ENCODE data around the gene LDHB. TPM values are rescaled to one million over a fixed set of nuclear protein-coding genes. Genes with fewer than 3 reads are reported as not detected.

The LDHB gene
- total RNA-seq, 8 experiments from 2014 or later = 653 to 1,054 (median 899) TPM

DNA sequence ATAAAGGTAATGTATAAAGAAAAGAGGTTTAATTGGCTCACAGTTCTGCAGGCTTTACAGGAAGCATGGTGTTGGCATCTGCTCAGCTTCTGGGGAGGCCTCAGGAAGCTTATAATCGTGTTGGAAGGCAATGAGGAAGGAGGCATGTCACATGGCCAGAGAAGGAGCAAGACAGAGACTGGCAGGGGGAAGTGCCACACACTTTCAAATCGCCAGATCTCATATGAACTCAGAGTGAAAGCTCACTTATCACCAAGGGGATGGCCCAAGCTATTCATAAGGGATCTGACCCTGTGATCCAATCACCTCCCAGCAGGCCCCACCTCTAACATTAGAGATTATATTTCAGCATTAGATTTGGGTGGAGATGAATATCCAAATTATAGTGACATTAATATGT is 26.3 kb downstream of the LDHB start:
- no peak overlapping the region for H3K27ac ChIP-seq
- 29 to 80% (median 50%) methylated on average over 1 to 2 of the region's 2 CpGs; no CpG with 5 or more reads in 5 of the 10 experiments for WGBS, 10 experiments
- in situ Hi-C loops (cut with MboI; ENCODE audit: low pct_unique_long_range_greater_than_20kb in 2 of 9, low sequenced_read_pairs in 9 of 9, unreplicated experiment in 9 of 9) = loop anchor here in 1 of 9 experiments (25.0 kb wide), 1 partner anchor 319 kb away; no protein-coding TSS in a partner anchor
- ATAC-seq (replicated peaks in 6 of 8) = peak in 1 of 8 experiments; percentile 26
- no peaks in the 10 kb centered on the region for H3K4me1 ChIP-seq (replicated peaks in 1 of 2)
- no peak overlapping the region for H3K4me3 ChIP-seq

DNA sequence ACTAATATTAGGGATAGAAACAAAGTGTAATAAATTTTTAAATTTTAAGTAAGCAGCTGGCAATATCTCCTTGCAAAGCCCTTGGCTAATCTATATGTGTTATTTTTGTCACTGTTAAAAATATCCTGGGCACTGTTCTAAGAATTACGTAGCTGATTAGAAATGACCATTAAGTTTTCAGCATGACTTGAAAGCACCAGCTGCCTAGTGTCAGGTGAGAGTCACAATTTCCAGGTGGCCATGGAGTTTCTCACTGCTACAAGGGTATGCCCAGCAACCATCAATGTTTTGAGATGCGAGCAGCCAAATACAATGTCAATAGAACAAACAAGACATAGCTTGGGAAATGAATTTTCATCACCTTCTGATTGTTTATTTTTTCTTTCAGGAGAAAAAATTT is 29.7 kb downstream of the LDHB start:
- no peak overlapping the region for H3K4me3 ChIP-seq
- in situ Hi-C loops (cut with MboI; ENCODE audit: low pct_unique_long_range_greater_than_20kb in 2 of 9, low sequenced_read_pairs in 9 of 9, unreplicated experiment in 9 of 9) = loop anchor here in 1 of 9 experiments (25.0 kb wide), 1 partner anchor 316 kb away; no protein-coding TSS in a partner anchor
- ATAC-seq (replicated peaks in 6 of 8) = no peak
- no peak overlapping the region for H3K27ac ChIP-seq
- 58 to 100% (median 93%) methylated on average over 1 to 2 of the region's 2 CpGs; no CpG with 5 or more reads in 1 of the 10 experiments for WGBS, 10 experiments
- no peaks in the 10 kb centered on the region for H3K4me1 ChIP-seq (replicated peaks in 1 of 2)

DNA sequence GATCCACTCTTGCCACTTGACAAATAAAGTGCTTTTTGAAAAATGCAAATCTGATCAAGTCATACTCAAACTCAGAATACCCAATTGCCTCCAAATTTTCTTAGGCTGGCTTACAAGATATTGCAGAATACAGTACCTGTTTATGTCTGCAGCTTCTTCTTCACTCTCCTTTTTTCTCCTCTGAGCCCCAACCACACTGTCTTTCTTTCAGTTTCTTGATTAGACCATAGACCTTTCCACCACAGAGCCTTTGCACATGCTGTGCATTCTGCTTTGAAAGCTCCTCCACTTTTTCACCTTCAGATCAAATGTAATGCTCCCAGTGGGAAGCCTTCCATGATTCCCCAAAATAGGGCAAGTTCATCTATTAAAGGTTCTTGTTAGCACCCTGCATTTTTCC is 39.1 kb downstream of the LDHB start:
- no peak overlapping the region for H3K27ac ChIP-seq
- ATAC-seq (replicated peaks in 6 of 8) = no peak
- in situ Hi-C loops (cut with MboI; ENCODE audit: low pct_unique_long_range_greater_than_20kb in 2 of 9, low sequenced_read_pairs in 9 of 9, unreplicated experiment in 9 of 9) = no loop called here
- no peaks in the 10 kb centered on the region for H3K4me1 ChIP-seq (replicated peaks in 1 of 2)
- no peak overlapping the region for H3K4me3 ChIP-seq

DNA sequence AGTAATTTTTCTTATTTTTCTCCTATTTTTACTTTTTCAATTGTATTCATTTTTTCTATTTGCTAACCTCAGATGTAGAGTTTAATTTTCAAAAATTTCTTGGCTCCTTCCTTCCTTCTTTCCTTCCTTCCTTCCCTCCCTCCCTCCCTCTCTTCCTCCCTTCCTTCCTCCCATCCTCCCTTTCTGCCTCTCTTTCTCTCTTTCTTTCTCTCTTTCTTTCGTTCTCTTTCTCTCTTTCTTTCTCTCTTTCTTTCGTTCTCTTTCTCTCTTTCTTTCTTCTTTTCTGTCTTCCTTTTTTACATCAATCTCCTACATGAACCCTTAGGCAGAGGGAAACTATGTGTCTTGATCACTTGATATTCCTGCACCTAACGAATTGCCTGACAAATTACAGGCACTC is 40.6 kb downstream of the LDHB start:
- ATAC-seq (replicated peaks in 6 of 8) = no peak
- Histone ChIP-seq H3K27ac (no peak overlapping the region), H3K4me3 (no peak overlapping the region), H3K4me1 (replicated peaks in 1 of 2) (no peaks in the 10 kb centered on the region)
- in situ Hi-C loops (cut with MboI; ENCODE audit: low pct_unique_long_range_greater_than_20kb in 2 of 9, low sequenced_read_pairs in 9 of 9, unreplicated experiment in 9 of 9) = no loop called here
- WGBS, 10 experiments = 43 to 100% (median 79%) methylated on average over 1 to 3 of the region's 3 CpGs; no CpG with 5 or more reads in 1 of the 10 experiments

DNA sequence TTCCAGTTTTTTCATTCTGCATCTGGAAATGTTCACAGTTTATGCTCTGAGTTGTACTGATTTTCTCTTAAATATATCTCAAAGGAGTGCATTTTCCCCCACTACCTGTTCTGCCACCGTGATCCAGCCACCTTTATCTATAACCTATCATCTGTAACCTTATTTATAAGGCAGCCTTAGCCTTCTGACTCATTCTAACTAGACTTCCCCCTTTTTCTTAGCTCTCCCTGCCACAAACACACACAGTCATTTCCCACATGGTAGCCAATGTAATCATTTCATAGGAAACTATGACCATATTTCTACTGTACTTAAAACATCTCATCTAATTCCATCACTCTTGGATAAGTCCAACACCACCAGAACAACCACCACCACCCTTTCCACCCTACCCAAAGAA is 42.2 kb downstream of the LDHB start:
- in situ Hi-C loops (cut with MboI; ENCODE audit: low pct_unique_long_range_greater_than_20kb in 2 of 9, low sequenced_read_pairs in 9 of 9, unreplicated experiment in 9 of 9) = no loop called here

GRCh38 chr12:21614506-21614905 is 43.1 kb downstream of the LDHB start:
- 50 to 100% (median 91%) methylated on average over 2 of the region's 2 CpGs for WGBS, 10 experiments
- in situ Hi-C loops (cut with MboI; ENCODE audit: low pct_unique_long_range_greater_than_20kb in 2 of 9, low sequenced_read_pairs in 9 of 9, unreplicated experiment in 9 of 9) = no loop called here

More for the DNA sequence above, 42.2 kb downstream of the LDHB start:
- Histone ChIP-seq H3K27ac (no peak overlapping the region), H3K4me3 (no peak overlapping the region), H3K4me1 (replicated peaks in 1 of 2) (no peaks in the 10 kb centered on the region)
- no peak for ATAC-seq (replicated peaks in 6 of 8)
- WGBS, 10 experiments = 0 to 88% (median 58%) methylated on average over 1 of the region's 1 CpG; no CpG with 5 or more reads in 4 of the 10 experiments

DNA sequence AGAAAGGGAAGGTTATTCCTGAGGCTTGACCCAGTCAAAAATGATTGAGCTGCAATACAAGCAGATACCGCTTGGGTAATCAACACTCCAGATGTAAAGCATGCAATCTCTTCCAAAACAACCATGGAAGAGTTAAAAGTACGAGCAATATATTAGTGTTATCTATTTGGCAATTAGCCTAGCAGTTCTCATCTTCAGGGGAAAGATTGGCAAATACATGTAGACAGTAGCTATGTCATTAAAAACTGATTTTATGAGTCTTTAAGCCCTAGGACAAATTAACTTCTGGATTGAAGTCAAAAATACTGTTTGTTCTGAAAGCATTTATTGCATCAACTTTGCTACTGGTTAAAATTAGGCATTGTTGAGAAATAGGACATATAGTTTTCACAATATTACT is 43.7 kb downstream of the LDHB start:
- WGBS, 10 experiments = 15 to 94% (median 45%) methylated on average over 1 to 2 of the region's 2 CpGs
- no peak for ATAC-seq (replicated peaks in 6 of 8)
- H3K4me3 ChIP-seq = no peak overlapping the region
- H3K4me1 ChIP-seq (replicated peaks in 1 of 2) = no peaks in the 10 kb centered on the region
- H3K27ac ChIP-seq = no peak overlapping the region
- in situ Hi-C loops (cut with MboI; ENCODE audit: low pct_unique_long_range_greater_than_20kb in 2 of 9, low sequenced_read_pairs in 9 of 9, unreplicated experiment in 9 of 9) = no loop called here

More at GRCh38 chr12:21614506-21614905, 43.1 kb downstream of the LDHB start:
- Histone ChIP-seq H3K4me1 (replicated peaks in 1 of 2) (no peaks in the 10 kb centered on the region), H3K27ac (no peak overlapping the region), H3K4me3 (no peak overlapping the region)
- no peak for ATAC-seq (replicated peaks in 6 of 8)

DNA sequence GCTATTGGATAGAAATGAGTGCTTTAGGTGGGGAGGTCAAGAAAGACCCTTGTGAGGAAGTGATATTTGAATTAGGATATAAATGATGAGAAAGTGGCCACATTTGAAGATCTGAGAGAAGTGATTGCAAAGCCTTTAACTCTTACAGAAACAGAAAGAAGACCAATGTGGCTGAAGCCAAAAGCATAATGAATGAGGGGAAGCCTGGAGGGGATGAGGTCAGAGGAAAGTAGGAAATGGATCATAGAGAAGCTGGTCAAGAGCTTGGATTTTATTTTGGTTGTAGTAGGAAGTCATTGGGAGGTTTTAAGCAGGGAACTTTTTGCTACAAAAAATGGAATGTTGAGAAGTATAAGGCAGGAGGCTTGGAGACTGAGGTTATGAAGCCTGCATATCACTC is 49.4 kb downstream of the LDHB start:
- no peak for ATAC-seq (replicated peaks in 6 of 8)
- in situ Hi-C loops (cut with MboI; ENCODE audit: low pct_unique_long_range_greater_than_20kb in 2 of 9, low sequenced_read_pairs in 9 of 9, unreplicated experiment in 9 of 9) = no loop called here

GRCh38 chr12:21607701-21608100 is 49.9 kb downstream of the LDHB start:
- WGBS, 10 experiments = 25 to 100% (median 77%) methylated on average over 1 to 2 of the region's 2 CpGs
- Histone ChIP-seq H3K4me3 (no peak overlapping the region), H3K4me1 (replicated peaks in 1 of 2) (no peaks in the 10 kb centered on the region), H3K27ac (no peak overlapping the region)
- in situ Hi-C loops (cut with MboI; ENCODE audit: low pct_unique_long_range_greater_than_20kb in 2 of 9, low sequenced_read_pairs in 9 of 9, unreplicated experiment in 9 of 9) = no loop called here
- peak in 1 of 8 experiments; percentile 26 for ATAC-seq (replicated peaks in 6 of 8)

More for the DNA sequence above, 49.4 kb downstream of the LDHB start:
- Histone ChIP-seq H3K27ac (no peak overlapping the region), H3K4me1 (replicated peaks in 1 of 2) (no peaks in the 10 kb centered on the region), H3K4me3 (no peak overlapping the region)

DNA sequence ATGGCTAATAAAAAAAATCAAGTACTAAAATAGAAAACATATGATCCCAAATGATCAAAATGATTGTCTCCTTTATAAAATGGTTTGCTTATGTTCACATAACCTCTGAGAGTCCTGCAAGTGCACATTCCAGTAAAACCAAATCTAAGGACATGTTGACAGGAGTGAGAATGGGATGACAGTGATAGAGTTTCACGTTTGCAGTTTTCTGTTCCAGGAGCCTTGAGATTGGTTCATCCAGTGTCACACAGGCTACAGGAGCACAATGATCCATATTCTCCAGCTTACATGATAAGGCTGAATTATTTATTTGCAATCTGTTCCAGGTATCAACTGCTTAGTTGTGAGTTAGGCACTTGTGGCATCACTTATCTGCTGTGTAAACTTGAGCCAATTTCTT is 51.5 kb downstream of the LDHB start:
- 0 to 75% (median 44%) methylated on average over 1 of the region's 1 CpG; no CpG with 5 or more reads in 4 of the 10 experiments for WGBS, 10 experiments
- in situ Hi-C loops (cut with MboI; ENCODE audit: low pct_unique_long_range_greater_than_20kb in 2 of 9, low sequenced_read_pairs in 9 of 9, unreplicated experiment in 9 of 9) = no loop called here
- no peak overlapping the region for H3K4me3 ChIP-seq
- no peaks in the 10 kb centered on the region for H3K4me1 ChIP-seq (replicated peaks in 1 of 2)
- no peak for ATAC-seq (replicated peaks in 6 of 8)
- no peak overlapping the region for H3K27ac ChIP-seq

DNA sequence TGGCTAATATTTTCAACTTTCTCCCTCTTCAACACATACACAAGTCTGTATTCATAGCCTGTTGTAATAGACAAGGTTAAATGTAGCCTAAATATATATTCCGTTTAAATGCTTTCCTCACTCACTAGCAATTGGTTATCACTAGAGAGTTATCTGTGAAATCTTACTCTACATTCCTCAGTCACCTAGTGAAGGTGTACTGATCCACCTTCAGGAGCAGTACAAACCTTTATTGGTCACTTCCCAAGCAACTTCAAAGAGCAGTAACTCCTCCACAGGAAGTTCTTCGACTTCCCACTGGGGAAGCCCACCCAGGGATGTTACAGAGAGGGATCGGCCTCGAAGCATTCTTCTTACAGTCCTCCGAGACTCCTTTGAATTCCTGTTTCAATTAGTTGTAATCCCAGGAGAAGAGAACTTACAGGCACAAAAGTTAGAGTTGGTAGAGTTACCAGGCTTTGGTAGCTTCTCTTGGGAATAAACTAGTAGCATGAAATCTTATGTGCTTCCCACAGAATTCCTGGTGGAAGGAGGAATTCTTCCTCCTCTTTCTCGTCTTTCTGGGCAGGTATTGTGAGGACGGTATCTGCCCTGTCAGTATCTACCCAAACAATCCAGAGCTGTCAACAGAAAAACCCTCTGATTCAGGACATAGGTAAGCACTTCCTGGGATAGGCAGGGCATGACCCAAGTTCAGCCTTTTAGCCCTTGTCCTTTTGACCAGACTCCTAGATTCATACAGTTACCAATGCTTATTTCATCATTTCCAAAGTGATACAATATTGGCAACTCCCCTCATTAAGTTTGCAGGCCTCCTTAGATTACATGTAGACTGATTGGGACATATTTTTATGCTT is 53.2 kb downstream of the LDHB start, which contains the start of gene GYS2:
TSS of gene GYS2 (minus strand) at position 603 of the 857 bp plus-strand sequence. CDS start at position 348, 255 bp downstream.
- WGBS, 10 experiments = 36 to 100% (median 75%) methylated on average over 1 to 7 of the region's 7 CpGs
- H3K4me3 ChIP-seq = no peak within 1 kb of the TSS
- no peak for ATAC-seq (replicated peaks in 6 of 8)
- H3K4me1 ChIP-seq (replicated peaks in 1 of 2) = no peaks in the 10 kb centered on the region
- no peak within 1 kb of the TSS for H3K27ac ChIP-seq
- in situ Hi-C loops (cut with MboI; ENCODE audit: low pct_unique_long_range_greater_than_20kb in 2 of 9, low sequenced_read_pairs in 9 of 9, unreplicated experiment in 9 of 9) = no loop called here

GRCh38 chr12:21602774-21603173 is 54.9 kb downstream of the LDHB start:
- Histone ChIP-seq H3K4me1 (replicated peaks in 1 of 2) (no peaks in the 10 kb centered on the region), H3K27ac (no peak overlapping the region), H3K4me3 (no peak overlapping the region)
- ATAC-seq (replicated peaks in 6 of 8) = no peak
- 0 to 95% (median 66%) methylated on average over 1 to 2 of the region's 2 CpGs; no CpG with 5 or more reads in 3 of the 10 experiments for WGBS, 10 experiments
- in situ Hi-C loops (cut with MboI; ENCODE audit: low pct_unique_long_range_greater_than_20kb in 2 of 9, low sequenced_read_pairs in 9 of 9, unreplicated experiment in 9 of 9) = no loop called here

- Histone ChIP-seq H3K27ac (no peak overlapping the region), H3K4me1 (replicated peaks in 1 of 2) (no peaks in the 10 kb centered on the region), H3K4me3 (no peak overlapping the region)
- in situ Hi-C loops (cut with MboI; ENCODE audit: low pct_unique_long_range_greater_than_20kb in 2 of 9, low sequenced_read_pairs in 9 of 9, unreplicated experiment in 9 of 9) = no loop called here
- no peak for ATAC-seq (replicated peaks in 6 of 8)
- 0 to 81% (median 56%) methylated on average over 1 to 5 of the region's 5 CpGs; no CpG with 5 or more reads in 1 of the 10 experiments for WGBS, 10 experiments
Measured at GRCh38 chr12:21600196-21600595, 57.4 kb downstream of the LDHB start.
